Activated CD4-positive, CD25-positive, alpha-beta regulatory T cell treated with anti-CD3 and anti-CD28 coated beads, Interleukin-2, amount 50 U/mL, for 16 hours (primary cell): ENCODE measurements around the gene ZNF780B.

Experiments
- DNase-seq: peaks from one replicate; pipeline ENCODE4 v3.0.0-alpha.2; 2020; ENCODE audit warnings: low read depth, low spot score

ZNF780B gene

GRCh38 chr19:39982883-39983282, 73.1 kb downstream of the ZNF780B start:
- no peak for DNase-seq
